ENCODE measurements around the gene ADIRF.

Gene ADIRF

GRCh38 chr10:86958901-86959736, 9.2 kb upstream of the ADIRF start:
- no peak for TF ChIP-seq CTCF (IDR thresholded peaks at IDR 0.05; ENCODE audit: insufficient read depth, low read depth, low read length, missing control alignments)
- peak; percentile 83 for DNase-seq (ENCODE audit: low read depth)
- peak overlapping the region; percentile 5 for H3K4me3 ChIP-seq (ENCODE audit: low read length)

- H3K4me3 ChIP-seq (ENCODE audit: low read length): no peak overlapping the region
- no peak for DNase-seq (ENCODE audit: low read depth)
Measured at GRCh38 chr10:86959737-86960002, 8.6 kb upstream of the ADIRF start.

GRCh38 chr10:86960003-86960862, 8.0 kb upstream of the ADIRF start:
- peak; percentile 86 for TF ChIP-seq CTCF (IDR thresholded peaks at IDR 0.05; ENCODE audit: insufficient read depth, low read depth, low read length, missing control alignments)
- DNase-seq (ENCODE audit: low read depth): peak; percentile 76
- no peak overlapping the region for H3K4me3 ChIP-seq (ENCODE audit: low read length)

More at GRCh38 chr10:86959737-86960002, 8.6 kb upstream of the ADIRF start:
- no peak for TF ChIP-seq CTCF (IDR thresholded peaks at IDR 0.05; ENCODE audit: insufficient read depth, low read depth, low read length, missing control alignments)

GRCh38 chr10:86960863-86961434, 7.3 kb upstream of the ADIRF start:
- H3K4me3 ChIP-seq (ENCODE audit: low read length): no peak overlapping the region
- TF ChIP-seq CTCF (IDR thresholded peaks at IDR 0.05; ENCODE audit: insufficient read depth, low read depth, low read length, missing control alignments): no peak
- DNase-seq (ENCODE audit: low read depth): no peak

GRCh38 chr10:86961481-86962091, 6.7 kb upstream of the ADIRF start:
- no peak for DNase-seq (ENCODE audit: low read depth)
- no peak for TF ChIP-seq CTCF (IDR thresholded peaks at IDR 0.05; ENCODE audit: insufficient read depth, low read depth, low read length, missing control alignments)
- no peak overlapping the region for H3K4me3 ChIP-seq (ENCODE audit: low read length)

GRCh38 chr10:86962136-86962980, 5.9 kb upstream of the ADIRF start:
- no peak for DNase-seq (ENCODE audit: low read depth)
- no peak overlapping the region for H3K4me3 ChIP-seq (ENCODE audit: low read length)
- no peak for TF ChIP-seq CTCF (IDR thresholded peaks at IDR 0.05; ENCODE audit: insufficient read depth, low read depth, low read length, missing control alignments)

Measured in epithelial cell of esophagus (primary cell).